CD8-positive, alpha-beta memory T cell (primary cell): ENCODE measurements around the gene DCTN2. TPM values are rescaled to one million over a fixed set of nuclear protein-coding genes. Genes with fewer than 3 reads are reported as not detected.
"Not testable (repeated sequence)": the region's sequence is repeated elsewhere in the genome, so short reads cannot be mapped to it uniquely, and the experiment has no call there.

Source experiments
- CTCF ChIA-PET: fragments of 350-600 bp; sonication (Branson Sonifier 250); formaldehyde crosslinking; loops from one replicate; lab custom pipeline; 2021; ENCODE audit warnings: antibody characterized with exemption; lab: Charles Lee
- POLR2A ChIA-PET: fragments of 350-600 bp; sonication (Branson Sonifier 250); formaldehyde crosslinking; loops from one replicate; lab custom pipeline; 2021; ENCODE audit warnings: antibody characterized with exemption; lab: Charles Lee
- DNase-seq, 5 donors: peaks; one replicate each; pipeline versions ENCODE4 v3.0.0 to v3.0.0-alpha.2; 2020 to 2022; ENCODE audit warnings: mixed read lengths in 1 of 5
- H3K27ac ChIP-seq: one replicate; pipeline ENCODE4 v1.7.0; 2013; ENCODE audit warnings: low read depth, mild to moderate bottlenecking, low read length, moderate library complexity
- H3K27me3 ChIP-seq: 2 replicates; pipeline ENCODE4 v1.7.0; 2013; ENCODE audit warnings: low read length, mild to moderate bottlenecking; ENCODE audit not compliant: insufficient read depth, poor library complexity, severe bottlenecking
- H3K36me3 ChIP-seq: 2 replicates; pipeline ENCODE4 v1.7.0; 2013; ENCODE audit warnings: mild to moderate bottlenecking, low read length, moderate library complexity; ENCODE audit not compliant: insufficient read depth
- H3K4me1 ChIP-seq: 2 replicates; pipeline ENCODE4 v1.7.0; 2013; ENCODE audit warnings: mild to moderate bottlenecking, low read length, moderate library complexity; ENCODE audit not compliant: insufficient read depth
- H3K4me3 ChIP-seq: 2 replicates; pipeline ENCODE4 v1.7.0; 2013; ENCODE audit warnings: mild to moderate bottlenecking, low read length
- H3K9me3 ChIP-seq: 2 replicates; pipeline ENCODE4 v1.7.0; 2013; ENCODE audit warnings: mild to moderate bottlenecking, low read length
- H3K27ac Mint-ChIP-seq, 8 donors: one replicate each; pipeline ENCODE4 v1.8.0; 2020 to 2021; ENCODE audit warnings: mixed read lengths in 8 of 8, mild to moderate bottlenecking in 6 of 8, inconsistent platforms in 3 of 8, moderate library complexity in 3 of 8
- H3K27me3 Mint-ChIP-seq, 2 donors: one replicate each; pipeline ENCODE4 v1.8.0; 2020 to 2021; ENCODE audit warnings: mixed read lengths in 2 of 2, mild to moderate bottlenecking in 1 of 2, moderate library complexity in 1 of 2
- H3K36me3 Mint-ChIP-seq, 3 donors: one replicate each; pipeline ENCODE4 v1.8.0; 2020 to 2021; ENCODE audit warnings: mixed read lengths in 3 of 3, inconsistent platforms in 1 of 3, mild to moderate bottlenecking in 1 of 3
- H3K4me1 Mint-ChIP-seq, 3 donors: one replicate each; pipeline ENCODE4 v1.8.0; 2020 to 2021; ENCODE audit warnings: mixed read lengths in 3 of 3, inconsistent platforms in 1 of 3, mild to moderate bottlenecking in 1 of 3
- H3K4me3 Mint-ChIP-seq, 7 donors: one replicate each; pipeline ENCODE4 v1.8.0; 2020 to 2021; ENCODE audit warnings: mixed read lengths in 7 of 7, mild to moderate bottlenecking in 6 of 7, moderate library complexity in 4 of 7, inconsistent platforms in 2 of 7
- H3K9me3 Mint-ChIP-seq, 5 donors: one replicate each; pipeline ENCODE4 v1.8.0; 2020 to 2022; ENCODE audit warnings: mixed read lengths in 5 of 5, mild to moderate bottlenecking in 3 of 5, moderate library complexity in 2 of 5, inconsistent platforms in 1 of 5
- polyA plus RNA-seq: library from polyadenylated mRNA; unstranded; fragments of 300-500 nt; fragmentation: Illumina TruSeq; gene quantifications from one replicate; pipeline ENCODE4 v1.2.3, GENCODE V29; 2021
- total RNA-seq, 2 experiments: library from RNA; stranded (reverse); gene quantifications; one replicate each; pipeline ENCODE4 v1.2.3, GENCODE V29; 2021

Gene DCTN2
- total and polyA plus RNA-seq, 3 experiments from 2014 or later, result 80.8 to 99.3 (median 98.7) TPM

DNA sequence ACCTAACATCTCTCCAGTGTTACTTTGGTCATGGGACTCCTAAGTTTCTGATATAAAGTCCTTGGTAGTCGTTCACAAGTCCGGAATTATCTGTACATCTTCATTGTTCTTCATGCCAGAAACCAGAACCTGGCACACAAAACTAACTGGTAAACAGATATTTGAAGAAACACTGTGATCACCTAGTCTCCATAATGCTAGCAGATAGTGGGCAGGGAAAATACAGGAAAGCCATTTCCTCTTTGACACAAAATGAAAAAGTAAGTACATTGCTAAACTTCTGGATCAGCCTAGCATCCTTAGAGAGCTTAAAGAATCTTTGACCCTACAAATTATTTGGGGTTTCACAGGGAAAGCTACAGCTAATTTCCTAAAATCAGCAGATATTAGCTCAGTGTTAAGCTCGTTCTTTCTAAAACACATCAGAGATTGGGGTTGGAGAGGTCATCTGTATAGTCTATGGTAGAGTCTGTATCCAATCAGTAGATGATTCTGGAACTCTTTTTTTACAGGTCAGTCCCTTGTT, 31.5 kb downstream of the DCTN2 start:
- DNase-seq, result no peak
- CTCF ChIA-PET, result interaction anchor here (1.3 kb wide), 1 partner anchor 39 kb away, joined by 4 read pairs; no protein-coding TSS in a partner anchor
- POLR2A ChIA-PET, result interaction anchor here (0.5 to 1.0 kb wide), 2 partner anchors 36 to 302 kb away, joined by 6 to 7 read pairs; partner anchors contain the start of gene ARHGAP9
- Mint-ChIP-seq H3K4me1 (peaks cover 22 to 29% (median 27%) of the 10 kb centered on the region in 3 donors), H3K9me3 (no peaks in the 10 kb centered on the region), H3K27me3 (no peaks in the 10 kb centered on the region), H3K4me3 (peak overlapping the region in 1 of 7 donors; percentile 46), H3K36me3 (peaks cover 8 to 83% (median 25%) of the 10 kb centered on the region in 3 donors), H3K27ac (peak overlapping the region in 5 of 8 donors; percentile 11 to 93 (median 35))
- Histone ChIP-seq H3K9me3 (no peaks in the 10 kb centered on the region), H3K27ac (no peak overlapping the region), H3K36me3 (peaks cover 54% of the 10 kb centered on the region), H3K4me1 (peaks cover 18% of the 10 kb centered on the region), H3K4me3 (no peak overlapping the region), H3K27me3 (no peaks in the 10 kb centered on the region)

DNA sequence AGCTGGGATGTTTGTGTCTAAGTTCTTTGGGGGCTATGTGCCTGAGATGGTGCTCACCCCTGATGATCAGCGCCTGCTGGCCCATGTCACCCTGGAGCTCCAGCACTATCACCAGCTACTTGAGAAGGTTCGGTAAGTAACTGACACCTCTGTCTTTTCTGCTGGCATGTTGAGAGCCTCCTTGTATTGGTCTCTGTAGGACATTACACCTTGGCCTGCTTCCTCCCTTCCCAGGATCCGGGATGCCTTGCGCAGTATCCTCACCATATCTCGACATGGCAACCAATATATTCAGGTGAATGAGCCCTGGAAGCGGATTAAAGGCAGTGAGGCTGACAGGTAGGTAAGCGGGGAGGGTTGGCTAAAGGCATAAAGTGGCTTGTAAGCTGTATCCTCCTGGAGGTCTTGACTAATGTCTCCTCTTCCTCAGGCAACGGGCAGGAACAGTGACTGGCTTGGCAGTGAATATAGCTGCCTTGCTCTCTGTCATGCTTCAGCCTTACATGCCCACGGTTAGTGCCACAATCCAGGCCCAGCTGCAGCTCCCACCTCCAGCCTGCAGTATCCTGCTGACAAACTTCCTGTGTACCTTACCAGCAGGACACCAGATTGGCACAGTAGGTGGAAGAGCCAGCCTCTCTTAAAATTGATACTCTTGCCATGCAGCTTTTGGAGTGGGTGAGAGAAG, 32.1 kb downstream of the DCTN2 start:
- Histone ChIP-seq H3K27me3 (no peaks in the 10 kb centered on the region), H3K4me1 (peaks cover 18% of the 10 kb centered on the region), H3K9me3 (no peaks in the 10 kb centered on the region), H3K36me3 (peaks cover 54% of the 10 kb centered on the region), H3K4me3 (no peak overlapping the region), H3K27ac (no peak overlapping the region)
- Mint-ChIP-seq H3K27ac (peak overlapping the region in 1 of 8 donors; percentile 93), H3K27me3 (no peaks in the 10 kb centered on the region), H3K4me3 (no peak overlapping the region), H3K36me3 (peaks cover 8 to 81% (median 25%) of the 10 kb centered on the region in 3 donors), H3K4me1 (peaks cover 19 to 27% (median 25%) of the 10 kb centered on the region in 3 donors), H3K9me3 (no peaks in the 10 kb centered on the region)
- DNase-seq, result no peak
- ChIA-PET POLR2A (interaction anchor here (0.5 to 1.0 kb wide), 2 partner anchors 35 to 301 kb away, joined by 6 to 7 read pairs; partner anchors contain the start of gene ARHGAP9), CTCF (interaction anchor here (0.7 to 1.5 kb wide), 5 partner anchors 24 to 66 kb away, joined by 3 to 4 read pairs (median 3); partner anchors contain the start of gene GLI1)

DNA sequence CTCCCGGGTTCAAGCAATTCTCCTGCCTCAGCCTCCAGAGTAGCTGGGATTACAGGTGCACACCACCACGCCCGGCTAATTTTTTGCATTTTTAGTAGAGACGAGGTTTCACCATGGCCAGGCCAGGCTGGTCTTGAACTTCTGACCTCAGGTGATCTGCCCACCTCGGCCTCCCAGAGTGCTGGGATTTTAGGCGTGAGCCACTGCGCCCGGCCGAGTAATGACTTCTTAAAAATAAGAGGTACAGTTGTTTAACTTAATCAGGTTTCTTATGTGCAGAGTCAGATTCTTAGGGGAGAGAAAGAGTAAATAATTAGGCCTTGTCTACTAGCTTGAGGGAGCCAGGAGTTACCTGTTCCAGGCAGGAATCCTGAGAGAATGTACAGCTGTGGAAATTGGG, 32.7 kb downstream of the DCTN2 start:
- H3K9me3 Mint-ChIP-seq, H3K27me3 ChIP-seq, DNase-seq, H3K9me3 ChIP-seq, H3K4me3 ChIP-seq, H3K27ac Mint-ChIP-seq, POLR2A ChIA-PET, H3K27ac ChIP-seq, H3K27me3 Mint-ChIP-seq: not testable (repeated sequence)
- Histone ChIP-seq H3K36me3 (peaks cover 54% of the 10 kb centered on the region), H3K4me1 (peaks cover 14% of the 10 kb centered on the region)
- Mint-ChIP-seq H3K36me3 (peaks cover 8 to 83% (median 24%) of the 10 kb centered on the region in 3 donors), H3K4me1 (peaks cover 15 to 23% (median 19%) of the 10 kb centered on the region in 3 donors), H3K4me3 (peak overlapping the region in 1 of 7 donors; percentile 66)
- CTCF ChIA-PET, result interaction anchor here (0.7 to 1.5 kb wide), 5 partner anchors 25 to 66 kb away, joined by 3 to 4 read pairs (median 3); partner anchors contain the start of gene GLI1

DNA sequence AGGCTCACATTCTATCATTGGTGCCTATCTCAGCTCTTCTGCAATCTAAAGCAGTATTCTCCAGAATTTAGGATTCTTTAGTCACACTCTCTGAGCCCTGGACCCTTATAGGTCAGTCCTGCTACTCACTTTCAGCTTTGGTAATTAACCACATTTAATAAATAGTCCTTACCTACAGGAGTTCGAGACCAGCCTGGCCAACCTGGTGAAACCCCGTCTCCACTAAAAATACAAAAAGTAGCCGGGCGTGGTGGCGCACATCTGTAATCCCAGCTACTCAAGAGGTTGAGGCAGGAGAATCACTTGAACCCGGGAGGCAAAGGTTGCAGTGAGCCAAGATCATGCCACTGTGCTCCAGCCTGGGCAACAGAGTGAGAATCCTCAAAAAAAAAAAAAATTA, 33.3 kb downstream of the DCTN2 start:
- H3K27ac ChIP-seq, DNase-seq, H3K4me3 Mint-ChIP-seq, H3K27me3 ChIP-seq, H3K4me3 ChIP-seq, H3K27me3 Mint-ChIP-seq, H3K4me1 ChIP-seq, POLR2A ChIA-PET, H3K9me3 Mint-ChIP-seq, H3K9me3 ChIP-seq: not testable (repeated sequence)
- peaks cover 10 to 18% (median 13%) of the 10 kb centered on the region in 3 donors for H3K4me1 Mint-ChIP-seq
- CTCF ChIA-PET, result interaction anchor here (1.3 to 1.5 kb wide), 2 partner anchors 55 to 61 kb away, joined by 3 read pairs; partner anchors contain the start of gene GLI1
- H3K36me3 ChIP-seq, result peaks cover 54% of the 10 kb centered on the region
- H3K36me3 Mint-ChIP-seq, result peaks cover 8 to 84% (median 23%) of the 10 kb centered on the region in 3 donors
- H3K27ac Mint-ChIP-seq, result peak overlapping the region in 1 of 8 donors; percentile 58

DNA sequence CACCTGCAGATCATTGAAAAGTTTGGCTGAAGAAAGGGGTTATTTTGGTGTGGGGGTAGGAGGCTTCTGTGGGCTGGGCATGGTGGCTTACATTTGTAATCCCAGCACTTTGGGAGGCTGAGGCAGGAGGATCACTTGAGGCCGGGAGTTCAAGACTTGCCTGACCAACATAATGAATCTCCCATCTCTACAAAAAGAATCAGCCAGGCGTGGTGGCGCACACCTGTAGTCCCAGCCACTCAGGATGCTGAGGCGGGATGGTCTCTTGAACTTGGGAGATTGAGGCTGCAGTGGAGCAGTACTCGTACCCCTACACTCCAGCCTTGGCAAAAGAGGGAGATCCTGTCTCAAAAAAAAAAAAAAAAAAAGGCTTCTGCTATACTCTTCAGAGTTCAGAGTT, 33.7 kb downstream of the DCTN2 start:
- Mint-ChIP-seq H3K27me3 (no peaks in the 10 kb centered on the region), H3K27ac (peak overlapping the region in 4 of 8 donors; percentile 33 to 80 (median 57)), H3K4me3 (no peak overlapping the region), H3K9me3 (no peaks in the 10 kb centered on the region), H3K4me1 (peaks cover 5 to 14% (median 9%) of the 10 kb centered on the region in 3 donors), H3K36me3 (peaks cover 8 to 84% (median 21%) of the 10 kb centered on the region in 3 donors)
- H3K4me1 ChIP-seq, result peaks cover 4% of the 10 kb centered on the region
- H3K27me3 ChIP-seq, result no peaks in the 10 kb centered on the region
- no peak overlapping the region for H3K4me3 ChIP-seq
- DNase-seq, result no peak
- no peak overlapping the region for H3K27ac ChIP-seq
- H3K9me3 ChIP-seq, result no peaks in the 10 kb centered on the region
- H3K36me3 ChIP-seq, result peaks cover 54% of the 10 kb centered on the region
- POLR2A ChIA-PET, result no interaction called here
- CTCF ChIA-PET, result interaction anchor here (1.3 to 1.5 kb wide), 2 partner anchors 54 to 60 kb away, joined by 3 read pairs; partner anchors contain the start of gene GLI1

DNA sequence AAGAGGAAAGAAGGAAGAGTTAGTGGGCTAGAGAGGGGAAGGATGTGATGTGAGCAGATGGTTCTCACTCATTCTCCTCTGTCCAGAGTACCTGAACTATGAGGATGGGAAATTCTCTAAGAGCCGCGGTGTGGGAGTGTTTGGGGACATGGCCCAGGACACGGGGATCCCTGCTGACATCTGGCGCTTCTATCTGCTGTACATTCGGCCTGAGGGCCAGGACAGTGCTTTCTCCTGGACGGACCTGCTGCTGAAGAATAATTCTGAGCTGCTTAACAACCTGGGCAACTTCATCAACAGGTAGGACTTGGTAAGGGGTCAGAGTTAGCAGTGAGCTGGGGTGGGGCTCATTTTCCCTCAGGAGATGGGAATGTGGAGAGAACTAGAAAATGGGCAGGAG, 34.3 kb downstream of the DCTN2 start:
- Histone ChIP-seq H3K36me3 (peaks cover 54% of the 10 kb centered on the region), H3K4me3 (no peak overlapping the region), H3K4me1 (no peaks in the 10 kb centered on the region), H3K27ac (no peak overlapping the region), H3K27me3 (no peaks in the 10 kb centered on the region), H3K9me3 (no peaks in the 10 kb centered on the region)
- H3K36me3 Mint-ChIP-seq, result peaks cover 8 to 81% (median 21%) of the 10 kb centered on the region in 3 donors
- H3K27ac Mint-ChIP-seq, result peak overlapping the region in 7 of 8 donors; percentile 47 to 93 (median 69)
- H3K4me1 Mint-ChIP-seq, result peaks cover 2 to 9% (median 5%) of the 10 kb centered on the region in 3 donors
- H3K4me3 Mint-ChIP-seq, result no peak overlapping the region
- no peak for DNase-seq
- no peaks in the 10 kb centered on the region for H3K9me3 Mint-ChIP-seq
- ChIA-PET CTCF (no interaction called here), POLR2A (no interaction called here)
- H3K27me3 Mint-ChIP-seq, result no peaks in the 10 kb centered on the region

DNA sequence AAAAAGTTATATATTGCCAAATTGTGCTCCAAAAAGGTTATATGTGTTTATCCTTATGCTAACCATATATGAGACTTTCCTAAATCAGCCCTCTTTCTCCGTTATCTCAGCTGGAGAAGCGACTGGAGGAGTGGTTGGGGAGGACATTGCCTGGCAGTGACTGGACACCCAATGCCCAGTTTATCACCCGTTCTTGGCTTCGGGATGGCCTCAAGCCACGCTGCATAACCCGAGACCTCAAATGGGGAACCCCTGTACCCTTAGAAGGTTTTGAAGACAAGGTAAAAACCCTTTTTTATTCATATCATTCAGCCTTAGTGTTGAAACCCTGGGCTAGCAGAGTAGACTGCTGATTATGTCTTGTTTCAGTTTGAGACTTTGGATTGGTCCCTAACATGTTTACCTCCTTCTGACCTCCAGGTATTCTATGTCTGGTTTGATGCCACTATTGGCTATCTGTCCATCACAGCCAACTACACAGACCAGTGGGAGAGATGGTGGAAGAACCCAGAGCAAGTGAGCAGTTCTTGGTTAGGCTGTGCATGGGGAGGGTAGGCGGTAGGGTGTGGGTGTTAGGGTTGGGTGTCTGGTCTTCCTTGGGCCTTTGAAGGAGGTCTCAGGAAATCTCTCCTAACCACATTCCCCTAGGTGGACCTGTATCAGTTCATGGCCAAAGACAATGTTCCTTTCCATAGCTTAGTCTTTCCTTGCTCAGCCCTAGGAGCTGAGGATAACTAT, 35.2 kb downstream of the DCTN2 start:
- H3K9me3 Mint-ChIP-seq, result no peaks in the 10 kb centered on the region
- no peaks in the 10 kb centered on the region for H3K27me3 Mint-ChIP-seq
- no peaks in the 10 kb centered on the region for H3K27me3 ChIP-seq
- H3K4me1 ChIP-seq, result no peaks in the 10 kb centered on the region
- H3K36me3 ChIP-seq, result peaks cover 47% of the 10 kb centered on the region
- ChIA-PET POLR2A (interaction anchor here (0.8 kb wide), 1 partner anchor 35 kb away, joined by 7 read pairs; no protein-coding TSS in a partner anchor), CTCF (interaction anchor here (1.3 kb wide), 1 partner anchor 49 kb away, joined by 3 read pairs; no protein-coding TSS in a partner anchor)
- no peaks in the 10 kb centered on the region for H3K9me3 ChIP-seq
- peaks cover 8 to 72% (median 21%) of the 10 kb centered on the region in 3 donors for H3K36me3 Mint-ChIP-seq
- no peak overlapping the region for H3K27ac ChIP-seq
- peak in 1 of 5 donors; percentile 18 for DNase-seq
- H3K4me3 ChIP-seq, result no peak overlapping the region
- peaks cover 0 to 6% (median 0%) of the 10 kb centered on the region in 3 donors for H3K4me1 Mint-ChIP-seq
- peak overlapping the region in 5 of 8 donors; percentile 31 to 93 (median 64) for H3K27ac Mint-ChIP-seq
- H3K4me3 Mint-ChIP-seq, result no peak overlapping the region
